NT2/D1 (cell line): ENCODE results near the gene NRP1.

ENCODE experiments used
- DNase-seq: peaks from one replicate; pipeline ENCODE4 v3.0.0-alpha.2; 2011; ENCODE audit warnings: low read depth, low spot score
- H3K27me3 ChIP-seq: 2 replicates; pipeline ENCODE4 v1.6.0; 2011; ENCODE audit warnings: mild to moderate bottlenecking; ENCODE audit not compliant: insufficient read length, insufficient read depth
- H3K36me3 ChIP-seq: 2 replicates; pipeline ENCODE4 v1.6.1; 2011; ENCODE audit warnings: mild to moderate bottlenecking, low read length, mixed read lengths; ENCODE audit not compliant: insufficient read depth, insufficient read length
- H3K4me1 ChIP-seq: 2 replicates; pipeline ENCODE4 v1.5.1; 2011; ENCODE audit not compliant: insufficient read depth, insufficient read length
- H3K4me3 ChIP-seq: 2 replicates; pipeline ENCODE4 v1.5.1; 2011; ENCODE audit warnings: low read depth; ENCODE audit not compliant: insufficient read length
- H3K9ac ChIP-seq: 2 replicates; pipeline ENCODE4 v1.6.0; 2011; ENCODE audit warnings: low read depth; ENCODE audit not compliant: insufficient read length
- H3K9me3 ChIP-seq: 2 replicates; pipeline ENCODE4 v1.5.1; 2011; ENCODE audit warnings: mild to moderate bottlenecking, low read length; ENCODE audit not compliant: insufficient read depth
- SUZ12 ChIP-seq: IDR thresholded peaks from 2 replicates; pipeline ENCODE4 v1.6.1; 2011; ENCODE audit not compliant: insufficient read length, insufficient read depth; ENCODE audit errors: extremely low read depth
- YY1 ChIP-seq: IDR thresholded peaks from 2 replicates; pipeline ENCODE4 v1.6.1; 2011; ENCODE audit not compliant: insufficient read length, insufficient read depth
- ZNF274 ChIP-seq: IDR thresholded peaks from 2 replicates; pipeline ENCODE4 v1.6.1; 2011; ENCODE audit warnings: mild to moderate bottlenecking, low read depth, low read length

NRP1 gene

GRCh38 chr10:33133557-33133956 lies 200.9 kb downstream of the NRP1 start:
- no peak for DNase-seq
- no peaks in the 10 kb centered on the region for H3K36me3 ChIP-seq
- no peak for TF ChIP-seq SUZ12
- TF ChIP-seq ZNF274, result no peak
- no peak for TF ChIP-seq YY1
- H3K9me3 ChIP-seq, result no peaks in the 10 kb centered on the region
- no peak overlapping the region for H3K4me3 ChIP-seq
- H3K27me3 ChIP-seq, result no peaks in the 10 kb centered on the region
- H3K9ac ChIP-seq, result no peak overlapping the region
- no peaks in the 10 kb centered on the region for H3K4me1 ChIP-seq

DNA sequence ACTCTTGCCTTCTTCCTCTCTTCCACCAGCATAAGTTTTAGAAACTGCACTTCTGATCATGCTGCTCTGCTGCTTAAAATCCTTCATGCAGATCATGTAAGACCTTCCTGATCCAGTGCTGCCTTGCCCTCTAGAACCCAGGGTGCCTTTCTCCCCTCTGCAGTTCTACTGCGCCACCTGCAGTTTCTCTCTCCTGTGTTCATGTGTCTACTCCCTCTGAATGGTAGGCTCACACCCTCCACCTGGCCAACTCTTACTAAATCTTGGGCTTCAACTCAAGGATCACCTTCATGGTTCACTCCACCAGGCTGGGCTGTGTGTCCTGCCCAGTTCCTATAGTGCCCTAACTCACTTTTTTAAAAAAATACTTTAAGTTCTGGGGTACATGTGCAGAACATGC lies 201.8 kb downstream of the NRP1 start:
- Histone ChIP-seq H3K4me3 (no peak overlapping the region), H3K9ac (no peak overlapping the region), H3K4me1 (no peaks in the 10 kb centered on the region), H3K36me3 (no peaks in the 10 kb centered on the region), H3K27me3 (no peaks in the 10 kb centered on the region), H3K9me3 (no peaks in the 10 kb centered on the region)
- no peak for TF ChIP-seq SUZ12
- no peak for TF ChIP-seq ZNF274
- TF ChIP-seq YY1, result no peak
- DNase-seq, result no peak

DNA sequence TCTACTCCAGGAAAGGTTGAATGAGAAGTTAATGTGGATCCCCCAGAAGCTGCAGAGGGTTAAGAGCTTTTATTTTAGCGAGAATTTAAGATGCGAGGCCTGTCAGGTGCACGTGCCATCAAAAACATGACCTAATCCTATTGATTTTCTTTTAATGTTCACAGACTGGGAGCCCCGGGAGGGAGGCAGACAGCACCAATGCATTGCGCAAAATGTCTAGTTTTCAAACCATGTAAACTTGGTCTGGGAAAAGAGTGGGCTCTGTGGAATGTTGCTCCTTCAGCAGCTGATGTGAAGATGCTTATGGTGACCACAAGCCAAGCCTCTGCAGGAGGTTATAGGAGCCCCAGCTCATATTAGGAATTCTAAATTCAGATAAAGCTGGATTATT lies 204.5 kb downstream of the NRP1 start:
- Histone ChIP-seq H3K36me3 (no peaks in the 10 kb centered on the region), H3K9me3 (no peaks in the 10 kb centered on the region), H3K4me3 (no peak overlapping the region), H3K27me3 (no peaks in the 10 kb centered on the region), H3K4me1 (no peaks in the 10 kb centered on the region), H3K9ac (no peak overlapping the region)
- no peak for DNase-seq
- TF ChIP-seq ZNF274 (no peak), SUZ12 (no peak), YY1 (no peak)

DNA sequence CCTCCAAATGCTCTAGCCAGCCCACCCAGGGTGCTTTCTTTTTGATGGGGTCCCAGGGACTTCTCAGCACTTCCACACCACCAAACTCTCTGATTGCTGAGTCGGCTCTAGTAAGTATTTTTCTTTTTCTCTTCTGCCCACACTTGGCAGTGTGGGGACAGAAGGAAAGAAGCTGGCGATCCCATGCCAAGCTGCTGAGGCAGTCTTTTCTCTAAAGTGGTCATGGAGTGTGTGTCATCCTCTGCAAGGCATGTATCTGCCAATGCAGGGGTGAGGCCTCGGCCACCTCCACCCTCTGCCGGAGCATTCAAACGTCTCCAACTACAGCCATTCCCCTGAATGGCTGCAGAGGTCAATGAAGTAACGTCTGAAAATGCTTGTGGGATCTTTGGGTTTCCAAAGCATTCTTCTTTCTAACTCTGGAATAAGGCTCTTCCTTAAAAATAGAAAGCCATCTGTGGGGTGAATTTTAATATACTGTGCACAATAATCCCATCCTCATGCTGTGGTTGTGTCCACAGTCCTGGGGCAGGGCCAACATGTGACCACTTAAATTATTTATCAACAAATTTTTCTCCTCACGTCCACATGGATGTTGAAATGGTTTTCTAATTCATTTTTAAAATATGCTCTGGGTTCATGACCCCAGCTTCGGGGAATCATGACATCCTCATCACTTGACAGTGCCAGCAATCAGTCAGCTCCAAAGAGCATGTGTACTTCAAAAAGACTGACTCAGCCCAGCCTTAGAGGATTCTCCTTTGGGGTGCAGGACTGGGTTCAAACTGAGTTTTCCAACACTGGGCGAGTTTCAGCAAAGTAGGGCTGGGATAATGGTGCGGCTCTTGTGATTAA lies 205.1 kb downstream of the NRP1 start:
- DNase-seq, result no peak

DNA sequence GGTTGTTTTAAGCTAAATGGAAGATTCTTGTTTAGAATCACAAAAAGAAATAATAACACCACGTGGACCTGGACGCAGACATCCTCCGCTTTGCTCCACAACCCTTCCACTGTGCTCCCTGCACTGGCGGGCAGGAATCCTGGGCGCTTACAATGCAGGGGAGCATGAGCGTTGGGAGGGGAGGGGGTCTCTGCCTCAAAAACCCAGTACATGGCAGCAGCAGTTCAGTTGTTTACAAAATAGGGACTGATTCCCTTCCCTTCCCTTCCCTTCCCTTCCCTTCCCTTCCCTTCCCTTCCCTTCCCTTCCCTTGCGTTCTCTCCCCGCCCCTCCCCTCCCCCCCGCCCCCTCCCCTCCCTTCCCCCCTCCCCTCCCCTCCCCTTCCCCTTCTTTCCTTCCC lies 206.8 kb downstream of the NRP1 start:
- DNase-seq, result no peak
- no peak for TF ChIP-seq SUZ12
- no peak for TF ChIP-seq ZNF274
- TF ChIP-seq YY1, result no peak

More for the DNA sequence above, 205.1 kb downstream of the NRP1 start:
- no peaks in the 10 kb centered on the region for H3K36me3 ChIP-seq
- no peaks in the 10 kb centered on the region for H3K4me1 ChIP-seq
- no peak for TF ChIP-seq ZNF274
- no peak for TF ChIP-seq YY1
- no peak for TF ChIP-seq SUZ12
- H3K9ac ChIP-seq, result no peak overlapping the region
- no peak overlapping the region for H3K4me3 ChIP-seq
- H3K9me3 ChIP-seq, result no peaks in the 10 kb centered on the region
- no peaks in the 10 kb centered on the region for H3K27me3 ChIP-seq

More for the DNA sequence above, 206.8 kb downstream of the NRP1 start:
- Histone ChIP-seq H3K9ac (no peak overlapping the region), H3K4me3 (no peak overlapping the region), H3K4me1 (no peaks in the 10 kb centered on the region), H3K27me3 (no peaks in the 10 kb centered on the region), H3K9me3 (no peaks in the 10 kb centered on the region), H3K36me3 (no peaks in the 10 kb centered on the region)
